Liver (tissue), 3 donors: ENCODE data around the gene TET3.
"Not testable (repeated sequence)": the region's sequence is repeated elsewhere in the genome, so short reads cannot be mapped to it uniquely, and the experiment has no call there.

Experiments
- GABPA ChIP-seq, 2 donors: IDR thresholded peaks in 1 of 2; conservative IDR thresholded peaks in 1 of 2; 2 replicates each; pipeline ENCODE4 v1.6.1; 2016; ENCODE audit warnings: antibody characterized with exemption in 2 of 2, mild to moderate bottlenecking in 1 of 2, moderate library complexity in 1 of 2
- TF ChIP-seq, protein P1 (sequence below): fragments of 150-350 bp; IDR thresholded peaks from 2 replicates; pipeline ENCODE4 v1.5.1; 2017; ENCODE audit warnings: improper control_type of control experiment, low read depth, low read length; ENCODE audit not compliant: missing input control
- donor health status: healthy.
- donor health status: healthy.

DNA sequence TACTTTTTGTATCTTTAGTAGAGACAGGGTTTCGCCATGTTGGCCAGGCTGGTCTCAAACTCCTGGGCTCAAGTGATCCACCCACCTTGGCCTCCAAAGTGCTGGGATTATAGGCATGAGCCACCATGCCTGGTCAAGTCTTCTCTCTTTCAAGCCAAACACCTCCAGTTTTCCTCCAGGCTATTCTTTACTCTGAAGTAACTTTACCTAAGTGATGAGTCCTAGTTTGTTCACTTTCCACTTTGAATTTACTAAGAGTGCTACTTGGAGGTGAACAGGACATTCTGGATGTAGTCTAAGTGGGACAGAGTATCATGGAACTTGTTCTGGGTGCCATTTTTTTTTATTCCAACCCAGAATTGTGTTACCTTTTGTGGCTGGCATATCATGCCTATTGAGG, 44.6 kb upstream of the TET3 start:
- TF ChIP-seq, protein P1, sequence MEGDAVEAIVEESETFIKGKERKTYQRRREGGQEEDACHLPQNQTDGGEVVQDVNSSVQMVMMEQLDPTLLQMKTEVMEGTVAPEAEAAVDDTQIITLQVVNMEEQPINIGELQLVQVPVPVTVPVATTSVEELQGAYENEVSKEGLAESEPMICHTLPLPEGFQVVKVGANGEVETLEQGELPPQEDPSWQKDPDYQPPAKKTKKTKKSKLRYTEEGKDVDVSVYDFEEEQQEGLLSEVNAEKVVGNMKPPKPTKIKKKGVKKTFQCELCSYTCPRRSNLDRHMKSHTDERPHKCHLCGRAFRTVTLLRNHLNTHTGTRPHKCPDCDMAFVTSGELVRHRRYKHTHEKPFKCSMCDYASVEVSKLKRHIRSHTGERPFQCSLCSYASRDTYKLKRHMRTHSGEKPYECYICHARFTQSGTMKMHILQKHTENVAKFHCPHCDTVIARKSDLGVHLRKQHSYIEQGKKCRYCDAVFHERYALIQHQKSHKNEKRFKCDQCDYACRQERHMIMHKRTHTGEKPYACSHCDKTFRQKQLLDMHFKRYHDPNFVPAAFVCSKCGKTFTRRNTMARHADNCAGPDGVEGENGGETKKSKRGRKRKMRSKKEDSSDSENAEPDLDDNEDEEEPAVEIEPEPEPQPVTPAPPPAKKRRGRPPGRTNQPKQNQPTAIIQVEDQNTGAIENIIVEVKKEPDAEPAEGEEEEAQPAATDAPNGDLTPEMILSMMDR = not testable (repeated sequence)
- not testable (repeated sequence) for TF ChIP-seq GABPA (IDR thresholded peaks at IDR 0.05 in 1 of 2, conservative IDR thresholded peaks at IDR 0.05 in 1 of 2)
